Measurements from ENCODE around the gene TANC1.

Gene TANC1

GRCh38 chr2:158968396-158969161 lies at the start of gene TANC1:
Gene TANC1, plus strand, starts transcription at chr2:158968640. Its CDS starts 97,271 bp downstream, at chr2:159065911.
- H3K9ac ChIP-seq = peak within 1 kb of the TSS; percentile 72

GRCh38 chr2:158921599-158922408 lies 46.6 kb upstream of the TANC1 start:
- Histone ChIP-seq H3K4me1 (peaks cover 11% of the 10 kb centered on the region), H3K4me3 (no peak overlapping the region), H3K9ac (no peak overlapping the region), H3K27me3 (no peaks in the 10 kb centered on the region), H3K36me3 (no peaks in the 10 kb centered on the region), H3K9me3 (peaks cover 14% of the 10 kb centered on the region), H3K27ac (no peak overlapping the region), H3K4me2 (no peak overlapping the region), H4K20me1 (no peaks in the 10 kb centered on the region)
- TF ChIP-seq Cebpa-rat (IDR thresholded peaks at IDR 0.05) = no peak

More at GRCh38 chr2:158968396-158969161, at the start of gene TANC1:
- Histone ChIP-seq H3K4me2 (peak within 1 kb of the TSS; percentile 100), H3K27me3 (peaks cover 76% of the 10 kb centered on the region), H3K4me3 (peak within 1 kb of the TSS; percentile 77), H3K4me1 (peaks cover 27% of the 10 kb centered on the region), H4K20me1 (peaks cover 35% of the 10 kb centered on the region), H3K27ac (no peak within 1 kb of the TSS), H3K36me3 (no peaks in the 10 kb centered on the region), H3K9me3 (no peaks in the 10 kb centered on the region)
- TF ChIP-seq Cebpa-rat (IDR thresholded peaks at IDR 0.05) = no peak

- H3K4me2 ChIP-seq = no peak overlapping the region
- no peaks in the 10 kb centered on the region for H4K20me1 ChIP-seq
- no peaks in the 10 kb centered on the region for H3K36me3 ChIP-seq
- no peak overlapping the region for H3K27ac ChIP-seq
- no peak overlapping the region for H3K4me3 ChIP-seq
- H3K4me1 ChIP-seq = peaks cover 17% of the 10 kb centered on the region
- no peak overlapping the region for H3K9ac ChIP-seq
- peaks cover 14% of the 10 kb centered on the region for H3K9me3 ChIP-seq
- H3K27me3 ChIP-seq = no peaks in the 10 kb centered on the region
- TF ChIP-seq Cebpa-rat (IDR thresholded peaks at IDR 0.05) = no peak
These were observed 45.8 kb upstream of the TANC1 start for GRCh38 chr2:158922601-158923000.

GRCh38 chr2:158923180-158923594 lies 45.3 kb upstream of the TANC1 start:
- H4K20me1 ChIP-seq = no peaks in the 10 kb centered on the region
- no peak overlapping the region for H3K9ac ChIP-seq
- peaks cover 14% of the 10 kb centered on the region for H3K9me3 ChIP-seq
- no peaks in the 10 kb centered on the region for H3K27me3 ChIP-seq
- H3K4me3 ChIP-seq = no peak overlapping the region
- H3K4me2 ChIP-seq = no peak overlapping the region
- H3K4me1 ChIP-seq = peaks cover 17% of the 10 kb centered on the region
- TF ChIP-seq Cebpa-rat (IDR thresholded peaks at IDR 0.05) = no peak
- no peak overlapping the region for H3K27ac ChIP-seq
- no peaks in the 10 kb centered on the region for H3K36me3 ChIP-seq

- Histone ChIP-seq H3K27me3 (no peaks in the 10 kb centered on the region), H3K36me3 (no peaks in the 10 kb centered on the region), H3K27ac (no peak overlapping the region), H3K9me3 (peaks cover 14% of the 10 kb centered on the region), H3K4me2 (no peak overlapping the region), H3K4me3 (no peak overlapping the region), H4K20me1 (no peaks in the 10 kb centered on the region), H3K9ac (no peak overlapping the region), H3K4me1 (peaks cover 17% of the 10 kb centered on the region)
- TF ChIP-seq Cebpa-rat (IDR thresholded peaks at IDR 0.05) = no peak
These were observed 44.8 kb upstream of the TANC1 start for GRCh38 chr2:158923641-158924040.

- H4K20me1 ChIP-seq = no peaks in the 10 kb centered on the region
- no peak overlapping the region for H3K27ac ChIP-seq
- peak overlapping the region; percentile 62 for H3K4me2 ChIP-seq
- TF ChIP-seq Cebpa-rat (IDR thresholded peaks at IDR 0.05) = no peak
- H3K27me3 ChIP-seq = no peaks in the 10 kb centered on the region
- no peaks in the 10 kb centered on the region for H3K36me3 ChIP-seq
- H3K4me1 ChIP-seq = peaks cover 27% of the 10 kb centered on the region
- H3K9me3 ChIP-seq = peaks cover 32% of the 10 kb centered on the region
- no peak overlapping the region for H3K4me3 ChIP-seq
- H3K9ac ChIP-seq = no peak overlapping the region
These were observed 41.9 kb upstream of the TANC1 start for GRCh38 chr2:158926478-158926948.

- H3K27me3 ChIP-seq = no peaks in the 10 kb centered on the region
- no peaks in the 10 kb centered on the region for H3K36me3 ChIP-seq
- H3K9ac ChIP-seq = no peak overlapping the region
- H4K20me1 ChIP-seq = no peaks in the 10 kb centered on the region
- H3K27ac ChIP-seq = no peak overlapping the region
- H3K4me3 ChIP-seq = no peak overlapping the region
- no peak for TF ChIP-seq Cebpa-rat (IDR thresholded peaks at IDR 0.05)
- H3K4me2 ChIP-seq = no peak overlapping the region
- H3K4me1 ChIP-seq = peaks cover 43% of the 10 kb centered on the region
- peaks cover 19% of the 10 kb centered on the region for H3K9me3 ChIP-seq
These were observed 39.9 kb upstream of the TANC1 start for GRCh38 chr2:158928515-158928914.

GRCh38 chr2:158928965-158929364 lies 39.5 kb upstream of the TANC1 start:
- no peaks in the 10 kb centered on the region for H3K36me3 ChIP-seq
- TF ChIP-seq Cebpa-rat (IDR thresholded peaks at IDR 0.05) = no peak

GRCh38 chr2:158931572-158931971 lies 36.9 kb upstream of the TANC1 start:
- Histone ChIP-seq H3K9ac (no peak overlapping the region), H3K4me3 (no peak overlapping the region), H3K4me2 (peak overlapping the region; percentile 75), H3K27me3 (no peaks in the 10 kb centered on the region), H3K27ac (0 out of 2 replicates have a peak overlapping the region, but pooled peaks have one; percentile 1), H3K36me3 (no peaks in the 10 kb centered on the region), H3K4me1 (peaks cover 63% of the 10 kb centered on the region), H3K9me3 (peaks cover 19% of the 10 kb centered on the region), H4K20me1 (no peaks in the 10 kb centered on the region)
- no peak for TF ChIP-seq Cebpa-rat (IDR thresholded peaks at IDR 0.05)

More at GRCh38 chr2:158928965-158929364, 39.5 kb upstream of the TANC1 start:
- no peak overlapping the region for H3K27ac ChIP-seq
- H3K9me3 ChIP-seq = peaks cover 19% of the 10 kb centered on the region
- no peak overlapping the region for H3K4me2 ChIP-seq
- H3K9ac ChIP-seq = no peak overlapping the region
- H3K4me3 ChIP-seq = no peak overlapping the region
- H4K20me1 ChIP-seq = no peaks in the 10 kb centered on the region
- no peaks in the 10 kb centered on the region for H3K27me3 ChIP-seq
- peaks cover 47% of the 10 kb centered on the region for H3K4me1 ChIP-seq

Measured in BLaER1 (cell line).